Femur (tissue), 1 donor: ENCODE results near the gene CLIC3.
A peak's percentile ranks its signal among the peaks of the same experiment; 100 is the strongest.

Source experiments
- DNase-seq: peaks from one replicate; pipeline ENCODE4 v3.0.0-alpha.2; 2017

CLIC3 gene

GRCh38 chr9:136963341-136963740 lies 33.0 kb downstream of the CLIC3 start:
- DNase-seq = no peak

- no peak for DNase-seq
Measured at GRCh38 chr9:136962701-136963248, 33.6 kb downstream of the CLIC3 start.

GRCh38 chr9:136962163-136962562 lies 34.2 kb downstream of the CLIC3 start:
- no peak for DNase-seq

- no peak for DNase-seq
Measured at GRCh38 chr9:136961279-136962065, 34.9 kb downstream of the CLIC3 start.

- no peak for DNase-seq
Measured at GRCh38 chr9:136960938-136961275, 35.5 kb downstream of the CLIC3 start.

- DNase-seq = no peak
Measured at GRCh38 chr9:136960212-136960937, 36.0 kb downstream of the CLIC3 start.

GRCh38 chr9:136958898-136959850 lies 37.2 kb downstream of the CLIC3 start:
- DNase-seq = no peak

GRCh38 chr9:136958473-136958872 lies 37.9 kb downstream of the CLIC3 start:
- DNase-seq = no peak

GRCh38 chr9:136957901-136958300 lies 38.5 kb downstream of the CLIC3 start:
- DNase-seq = no peak

GRCh38 chr9:136957461-136957860 lies 38.9 kb downstream of the CLIC3 start:
- no peak for DNase-seq

GRCh38 chr9:136956604-136957003 lies 39.8 kb downstream of the CLIC3 start:
- no peak for DNase-seq

GRCh38 chr9:136955943-136956335 lies 40.4 kb downstream of the CLIC3 start:
- no peak for DNase-seq

GRCh38 chr9:136955202-136955942 lies 41.0 kb downstream of the CLIC3 start:
- DNase-seq = no peak

GRCh38 chr9:136954270-136955083 lies 41.9 kb downstream of the CLIC3 start:
- peak; percentile 16 for DNase-seq

GRCh38 chr9:136953771-136954269 lies 42.5 kb downstream of the CLIC3 start:
- peak; percentile 17 for DNase-seq

- DNase-seq = peak; percentile 13
Measured at GRCh38 chr9:136952876-136953770, 43.2 kb downstream of the CLIC3 start.

- DNase-seq = peak; percentile 18
Measured at GRCh38 chr9:136952321-136952850, 44.0 kb downstream of the CLIC3 start.

- DNase-seq = peak; percentile 25
Measured at GRCh38 chr9:136951541-136952320, 44.6 kb downstream of the CLIC3 start, which contains the start of gene LCN12. Gene LCN12 (plus strand): TSS chr9:136952273. CDS start chr9:136952328, 55 bp downstream.
